Umbilical cord (tissue), 2 donors: ENCODE measurements around the gene FGG. TPM values are rescaled to one million over a fixed set of nuclear protein-coding genes. Genes with fewer than 3 reads are reported as not detected.
A peak's percentile ranks its signal among the peaks of the same experiment; 100 is the strongest.
"Not testable (repeated sequence)": the region's sequence is repeated elsewhere in the genome, so short reads cannot be mapped to it uniquely, and the experiment has no call there.

Experiments
- DNase-seq: peaks from one replicate; pipeline ENCODE4 v3.0.0-alpha.2; 2015; ENCODE audit warnings: low spot score
- total RNA-seq: library from RNA; depleted of rRNA; stranded (reverse); fragments of >200 nt; gene quantifications from one replicate; pipeline ENCODE4 v1.2.3, GENCODE V29; 2014; ENCODE audit warnings: low replicate concordance; ENCODE audit not compliant: insufficient read depth

Gene FGG
- total RNA-seq, 1 donor from 2014 or later, result 19.7 TPM

GRCh38 chr4:154611833-154612232 is 623 bp downstream of the FGG start:
- no peak for DNase-seq

- no peak for DNase-seq
Measured at GRCh38 chr4:154610582-154610981, 1.9 kb downstream of the FGG start.

DNA sequence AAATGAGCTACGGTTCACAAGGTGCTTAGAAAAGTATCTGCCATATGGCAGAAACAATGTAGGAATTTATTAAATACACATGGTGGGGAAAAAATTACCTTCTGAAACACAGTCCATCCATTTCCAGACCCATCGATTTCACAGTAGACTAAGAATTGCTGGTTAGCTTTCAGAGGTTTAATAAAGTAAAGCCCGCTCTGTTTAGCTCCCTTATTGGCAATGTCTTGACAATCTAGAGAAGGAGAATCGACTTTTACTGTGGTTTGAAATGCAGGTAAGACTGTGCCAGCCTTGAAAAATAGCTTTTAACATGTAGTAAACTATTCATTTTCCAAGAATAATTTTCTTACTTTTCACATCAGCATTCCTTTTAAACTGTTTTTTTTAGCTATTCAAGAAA is 2.9 kb downstream of the FGG start:
- no peak for DNase-seq

GRCh38 chr4:154608361-154609252 is 3.8 kb downstream of the FGG start:
- no peak for DNase-seq

- no peak for DNase-seq
Measured at GRCh38 chr4:154606728-154607723, 5.4 kb downstream of the FGG start.

DNA sequence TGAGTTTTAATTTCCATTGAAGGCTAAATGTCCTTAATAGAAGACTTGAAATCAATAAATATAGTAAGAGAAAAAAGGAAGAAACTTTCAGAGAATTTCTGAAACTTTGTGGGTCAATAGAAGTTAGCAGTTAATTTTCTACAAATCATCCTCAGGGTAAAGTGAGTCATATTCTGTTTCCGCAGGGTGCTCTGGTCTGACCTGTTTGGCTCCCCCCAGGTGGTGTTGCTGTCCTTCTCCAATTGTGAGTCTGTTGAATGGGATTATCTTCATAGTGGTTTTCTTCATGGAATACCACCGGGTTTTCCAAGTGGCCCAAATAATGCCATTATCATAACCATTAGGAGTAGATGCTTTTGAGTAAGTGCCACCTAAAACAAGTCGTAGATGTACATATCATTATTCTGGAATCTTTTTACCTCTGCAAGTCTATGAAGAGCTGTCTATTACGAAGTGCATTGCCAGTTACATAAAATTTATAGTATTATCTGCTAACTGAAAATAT is 7.7 kb downstream of the FGG start:
- no peak for DNase-seq

DNA sequence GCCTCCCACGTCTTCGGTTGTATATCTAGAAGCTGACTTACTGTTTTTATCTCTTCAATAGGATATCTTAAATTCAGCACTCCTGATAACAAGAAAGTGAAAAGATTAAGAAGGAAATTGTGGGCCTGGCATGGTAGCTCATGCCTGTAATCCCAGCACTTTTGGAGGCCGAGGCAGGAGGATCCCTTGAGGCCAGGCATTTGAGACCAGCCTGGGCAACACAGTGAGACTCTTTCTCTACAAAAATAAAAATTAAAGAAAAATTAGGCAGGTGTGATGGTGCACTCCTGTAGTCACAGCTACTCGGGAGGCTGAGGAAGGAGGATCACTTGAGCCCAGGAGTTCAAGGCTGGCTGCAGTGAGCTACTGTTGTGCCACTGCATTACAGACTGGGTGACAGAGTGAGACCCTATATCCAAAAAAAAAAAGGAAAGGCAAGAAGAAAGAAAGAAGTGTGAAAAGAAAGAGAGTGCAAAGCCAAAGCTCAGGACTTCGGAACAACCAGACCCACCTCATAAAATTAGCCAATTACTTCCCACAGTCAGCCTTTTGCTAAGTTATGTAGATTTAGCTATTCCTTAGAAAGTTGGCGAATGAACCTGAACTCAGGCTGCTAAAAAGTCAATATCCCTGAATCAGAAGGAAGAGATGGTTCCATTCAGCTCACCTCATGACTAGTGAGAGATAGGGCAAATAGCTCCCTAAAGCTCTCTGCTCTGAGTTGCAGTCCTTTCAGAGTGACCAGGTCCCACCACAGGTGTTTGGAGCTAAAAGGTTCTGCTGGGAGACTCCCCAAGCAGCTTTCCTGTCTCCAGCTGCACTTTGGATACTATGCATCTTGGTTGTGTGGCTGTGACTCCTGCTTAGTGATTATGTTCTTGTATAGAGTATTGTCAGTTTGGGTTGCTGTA is 9.2 kb downstream of the FGG start:
- no peak for DNase-seq

GRCh38 chr4:154602404-154603020 is 9.9 kb downstream of the FGG start:
- no peak for DNase-seq

DNA sequence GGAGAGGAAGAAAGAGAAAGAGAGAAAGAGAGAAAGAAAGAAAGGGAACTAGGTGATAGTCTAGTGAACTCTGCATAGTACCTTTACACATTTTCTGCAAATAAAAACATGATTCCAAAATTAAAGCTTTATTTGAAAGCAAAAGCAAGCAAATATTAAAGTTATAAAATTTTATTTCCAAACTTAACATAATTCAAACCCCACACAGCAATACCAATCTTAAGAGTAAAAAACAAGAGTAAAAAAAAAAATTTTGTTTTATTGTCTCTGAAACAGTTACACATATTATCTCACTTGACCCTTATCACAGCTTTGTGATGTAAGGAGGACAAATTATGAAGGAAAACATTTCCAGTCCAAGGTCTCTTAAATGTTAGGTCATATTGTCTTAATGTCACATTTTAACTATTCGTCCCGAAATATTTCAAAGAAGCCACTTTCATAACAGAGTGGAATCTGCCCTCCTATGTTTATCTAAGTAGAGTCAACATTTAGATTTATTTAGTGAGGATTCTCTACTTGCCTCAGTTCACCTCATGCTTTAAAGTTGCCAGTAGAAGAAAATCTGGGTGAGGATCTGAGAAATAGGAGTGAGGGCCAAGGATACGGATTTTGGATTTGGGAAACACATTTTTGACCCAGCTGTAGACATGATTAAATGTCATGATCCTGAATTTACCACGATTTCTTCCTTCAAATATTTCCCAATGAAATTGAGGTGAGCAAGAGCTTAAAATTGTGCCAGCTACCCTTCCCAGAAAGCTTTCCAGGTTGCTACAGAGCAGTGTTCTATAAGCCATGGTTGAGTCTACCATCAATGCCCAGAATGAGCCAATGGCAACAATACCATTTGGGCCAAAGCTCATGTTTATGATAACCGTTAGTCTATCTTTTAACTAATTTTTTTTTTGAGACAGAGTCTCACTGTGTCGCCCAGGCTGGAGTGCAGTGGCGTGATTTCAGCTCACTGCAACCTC is 14.4 kb downstream of the FGG start:
- no peak for DNase-seq

DNA sequence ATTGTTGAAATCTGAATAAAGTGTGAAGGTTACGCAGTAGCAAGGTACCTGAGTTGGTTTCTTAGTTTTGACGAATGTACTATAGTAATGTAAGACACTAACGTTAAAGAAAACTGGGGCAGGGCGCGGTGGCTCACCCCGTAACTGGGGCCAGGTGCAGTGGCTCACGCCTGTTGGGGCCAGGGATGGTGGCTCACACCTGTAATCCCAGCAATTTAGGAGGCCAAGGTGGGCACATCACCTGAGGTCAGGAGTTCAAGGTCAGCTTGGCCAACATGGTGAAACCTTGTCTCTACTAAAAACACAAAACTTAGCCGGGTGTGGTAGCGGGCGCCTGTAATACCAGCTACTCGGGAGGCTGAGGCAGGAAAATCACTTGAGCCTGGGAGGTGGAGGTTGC is 15.2 kb downstream of the FGG start:
- DNase-seq, result not testable (repeated sequence)

GRCh38 chr4:154595807-154596206 is 16.6 kb downstream of the FGG start:
- peak; percentile 1 for DNase-seq

GRCh38 chr4:154594343-154594742 is 18.1 kb downstream of the FGG start:
- DNase-seq, result not testable (repeated sequence)

DNA sequence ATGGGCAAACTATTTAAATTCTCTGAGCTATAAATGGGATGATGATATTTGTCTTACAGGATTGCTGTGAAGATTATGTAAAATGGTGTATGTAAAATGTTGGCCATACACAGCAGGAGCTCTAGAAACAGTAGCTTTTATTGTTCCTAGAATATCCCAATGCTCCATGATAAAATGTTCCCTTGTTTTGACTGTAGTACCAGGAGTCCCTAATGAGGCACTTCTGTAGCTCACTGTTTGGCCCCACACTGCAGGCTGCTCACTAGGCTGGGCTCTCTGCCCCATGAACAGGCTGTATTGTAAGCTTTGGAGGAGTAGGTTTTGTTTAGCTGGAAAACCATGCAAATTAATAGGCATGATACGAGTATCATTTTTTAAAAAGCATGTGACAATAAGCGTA is 18.6 kb downstream of the FGG start:
- DNase-seq, result no peak

- no peak for DNase-seq
Measured at GRCh38 chr4:154591890-154592289, 20.6 kb downstream of the FGG start.

DNA sequence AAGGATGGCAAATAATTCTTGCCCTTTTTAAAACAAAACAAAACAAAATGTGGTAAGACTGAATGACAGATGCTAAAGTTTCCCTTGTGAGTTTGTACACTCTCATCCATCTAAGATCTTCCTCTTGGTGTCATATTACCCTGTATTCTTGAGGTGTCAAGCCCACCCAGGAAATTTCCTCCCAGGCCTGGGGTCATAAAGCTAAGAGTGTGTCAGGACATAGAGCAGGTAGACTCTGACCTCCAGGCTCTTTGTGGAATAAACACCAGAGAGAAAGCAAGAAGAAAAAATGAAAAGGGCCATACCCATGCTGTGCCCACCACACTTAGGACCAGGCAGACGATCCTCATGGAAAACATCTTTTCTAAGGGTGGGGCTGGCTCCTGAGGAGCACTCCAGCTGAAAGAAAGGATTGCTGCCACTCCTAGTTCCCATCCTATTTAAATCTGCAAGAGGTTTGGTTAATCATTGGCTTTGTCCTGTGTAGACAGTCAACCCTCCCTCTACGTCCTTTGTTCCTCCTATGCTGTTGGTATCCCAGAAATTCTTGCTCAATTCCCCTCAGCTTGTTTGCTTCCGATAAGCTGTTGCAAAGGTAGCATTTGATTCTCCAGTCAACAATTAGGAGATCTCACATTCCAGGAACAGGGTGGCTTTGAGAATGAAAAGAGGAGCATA is 22.0 kb downstream of the FGG start, which contains the start of gene FGA:
Gene FGA, minus strand, starts transcription at position 414 of the 678 bp plus-strand sequence. Its CDS starts 55 bp downstream, at position 359.
- DNase-seq, result no peak

DNA sequence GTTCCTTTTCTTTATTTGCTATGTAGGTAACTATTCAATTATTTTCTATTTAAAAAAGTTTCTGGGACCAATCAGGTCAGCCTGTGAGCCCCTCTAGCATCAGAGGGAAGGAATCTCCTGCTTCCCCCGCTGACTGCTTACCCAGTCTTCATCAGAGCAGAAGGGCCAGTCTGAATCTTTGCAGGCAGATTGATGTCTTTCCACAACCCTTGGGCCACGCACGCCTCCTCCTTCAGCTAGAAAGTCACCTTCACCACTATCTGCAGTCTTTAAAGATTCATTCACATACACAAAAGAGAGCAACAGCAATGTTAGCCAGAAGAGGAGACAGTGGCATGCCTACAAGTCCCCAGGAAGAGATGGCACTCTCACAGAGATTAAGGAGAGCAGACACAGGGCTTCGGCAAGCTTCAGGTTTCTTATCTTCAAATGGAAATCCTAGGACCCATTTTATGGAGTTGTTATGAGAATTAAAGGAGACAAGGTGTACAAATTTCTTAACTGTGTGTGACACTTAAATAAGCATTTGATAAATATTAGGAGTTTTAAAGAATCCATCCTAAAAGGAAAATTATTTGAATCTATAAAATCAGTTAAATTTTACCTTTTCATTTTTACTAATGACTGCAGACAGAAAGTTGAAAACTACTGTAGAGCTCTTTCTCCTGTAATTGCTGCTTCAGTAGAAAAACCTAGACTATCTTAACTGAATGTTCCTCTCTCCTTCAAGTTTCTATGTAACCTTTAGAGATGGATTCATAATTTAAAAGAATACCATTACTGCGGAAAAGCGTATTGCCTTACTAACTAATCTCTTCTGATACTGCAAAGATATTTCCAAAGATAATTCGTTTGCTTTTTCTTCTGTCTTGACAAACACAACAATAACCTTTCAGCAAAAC is 22.9 kb downstream of the FGG start:
- no peak for DNase-seq

- no peak for DNase-seq
Measured at GRCh38 chr4:154588198-154588597, 24.3 kb downstream of the FGG start.
